ENCODE measurements around the gene EMC1.
"Not testable (repeated sequence)": the region's sequence is repeated elsewhere in the genome, so short reads cannot be mapped to it uniquely, and the experiment has no call there.

The EMC1 gene

DNA sequence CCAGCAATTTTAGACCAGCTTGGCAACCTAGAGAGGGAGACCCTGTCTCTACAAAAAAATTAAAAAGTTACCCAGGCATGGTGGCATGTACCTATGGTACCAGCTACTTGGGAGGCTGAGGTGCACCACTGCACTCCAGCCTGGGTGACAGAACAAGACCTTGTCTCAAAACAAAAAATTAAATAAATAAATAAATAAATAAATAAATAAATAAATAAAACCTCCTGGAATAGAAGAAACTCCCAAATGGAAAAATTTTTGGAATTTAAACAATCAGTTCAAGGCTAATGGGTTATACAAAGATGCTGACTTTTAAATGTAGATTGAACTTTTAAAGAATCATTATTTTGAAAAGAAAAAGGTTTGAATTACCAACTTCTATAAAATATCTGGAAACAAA, 63.5 kb downstream of the EMC1 start:
- no peak for DNase-seq

DNA sequence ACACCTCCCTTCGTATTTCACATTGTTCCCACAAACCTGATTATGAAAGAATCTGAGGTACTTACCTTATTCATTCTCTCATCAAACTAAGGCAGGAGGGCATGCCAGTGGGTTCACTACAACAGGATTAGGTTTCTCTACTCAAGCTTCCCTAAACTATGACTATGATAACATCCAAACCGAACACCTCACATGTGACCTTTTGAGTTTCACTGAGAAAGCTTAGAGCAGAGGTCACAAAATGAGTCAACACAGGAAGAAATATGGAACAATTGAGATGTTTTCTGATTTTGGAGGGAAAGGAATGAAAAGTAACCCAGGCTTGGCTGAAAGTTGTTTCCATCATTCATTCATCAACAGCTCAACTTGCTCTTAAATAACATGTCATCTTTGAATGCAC, 65.3 kb downstream of the EMC1 start:
- no peak for DNase-seq

DNA sequence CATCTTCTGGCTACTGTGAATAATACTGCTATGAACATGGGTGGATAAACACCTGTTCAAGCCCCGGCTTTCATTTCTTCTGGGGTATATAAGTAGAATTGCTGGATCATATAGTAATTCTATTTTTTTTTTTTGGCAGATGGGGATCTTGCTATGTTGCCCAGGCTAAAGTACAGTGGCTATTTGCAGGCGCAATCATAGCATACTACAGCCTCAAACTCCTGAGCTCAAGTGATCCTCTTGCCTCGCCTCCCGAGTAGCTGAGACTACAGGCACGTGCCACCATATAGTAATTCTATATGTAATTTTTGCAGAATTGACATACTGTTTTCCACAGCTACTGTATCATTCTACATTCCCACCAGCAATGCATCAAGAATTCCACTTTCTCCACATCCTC, 69.1 kb downstream of the EMC1 start:
- no peak for DNase-seq

DNA sequence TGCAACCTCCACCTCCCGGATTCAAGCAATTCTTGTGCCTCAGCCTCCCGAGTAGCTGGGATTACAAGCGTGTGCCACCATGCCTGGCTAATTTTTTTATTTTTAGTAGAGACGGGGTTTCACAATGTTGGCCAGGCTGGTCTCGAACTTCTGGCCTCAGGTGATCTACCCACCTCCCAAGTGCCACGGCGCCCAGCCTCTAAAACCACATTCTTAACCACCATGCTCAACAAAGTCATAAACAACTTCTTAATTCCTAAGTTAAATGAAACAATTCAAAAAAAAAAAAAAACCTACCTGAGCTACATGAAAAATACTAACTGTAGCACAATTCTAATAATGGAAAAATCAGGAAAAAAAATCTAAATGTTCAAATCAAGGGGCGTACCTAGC, 71.1 kb downstream of the EMC1 start:
- not testable (repeated sequence) for DNase-seq

DNA sequence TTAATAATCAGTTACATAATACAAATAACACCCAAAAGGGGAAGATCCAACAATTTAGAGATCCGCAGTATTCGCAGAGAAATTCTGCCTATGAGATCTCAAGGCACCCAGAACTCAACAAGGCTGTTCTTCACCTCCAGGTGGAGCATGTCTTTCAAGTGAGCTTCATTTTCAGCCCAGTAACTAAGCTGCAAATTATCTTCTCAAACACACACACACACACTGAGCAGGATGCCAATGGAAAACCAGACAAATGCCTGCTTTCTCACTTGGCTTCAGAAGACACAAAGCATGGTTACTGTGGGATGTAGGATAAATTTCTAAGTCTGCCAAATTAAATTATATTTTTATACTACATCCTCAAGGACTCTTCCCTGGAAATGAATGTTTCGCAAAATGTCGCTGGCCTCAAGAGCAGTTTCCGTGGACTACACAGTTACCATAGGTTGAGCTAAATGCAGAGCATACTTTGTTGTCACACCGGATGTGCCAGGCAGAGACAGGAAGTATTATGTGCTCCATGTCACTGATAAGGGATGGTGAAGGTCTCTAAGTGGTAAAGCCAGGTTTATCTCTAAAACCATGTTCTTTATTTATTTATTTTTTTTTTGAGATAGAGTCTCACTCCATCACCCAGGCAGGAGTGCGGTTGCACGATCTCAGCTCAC, 71.6 kb downstream of the EMC1 start:
- peak; percentile 7 for DNase-seq

DNA sequence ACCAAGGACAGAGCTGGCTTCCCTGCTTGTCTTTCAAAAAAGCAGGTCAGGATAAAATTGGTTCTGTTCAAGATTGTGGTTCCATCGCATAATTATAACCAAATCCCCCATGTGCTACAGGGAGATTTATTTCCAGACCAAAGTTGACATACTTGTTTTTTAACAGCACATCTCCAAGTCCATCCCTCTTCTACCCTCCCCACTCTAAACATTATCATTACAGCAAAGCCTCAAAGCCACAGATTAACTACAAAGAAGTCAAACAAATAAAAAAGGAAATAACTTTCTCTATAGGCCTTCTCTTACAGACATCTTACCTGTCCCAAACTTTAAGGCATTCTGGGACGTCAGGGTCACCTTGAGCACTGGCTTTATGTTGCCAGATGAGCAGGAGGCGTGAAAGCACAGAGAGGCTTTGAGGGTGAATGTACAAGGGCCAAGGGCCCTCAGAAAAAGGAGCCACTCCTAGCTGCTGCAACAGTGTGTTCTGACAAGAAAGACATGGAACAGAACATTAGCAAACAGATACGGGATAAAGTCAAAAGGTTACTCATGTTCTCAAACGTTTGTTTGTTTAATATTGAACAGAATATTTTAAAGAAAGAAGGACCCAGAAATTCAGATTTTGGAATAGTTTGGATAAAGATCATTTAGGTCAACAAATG, 72.5 kb downstream of the EMC1 start:
- no peak for DNase-seq

DNA sequence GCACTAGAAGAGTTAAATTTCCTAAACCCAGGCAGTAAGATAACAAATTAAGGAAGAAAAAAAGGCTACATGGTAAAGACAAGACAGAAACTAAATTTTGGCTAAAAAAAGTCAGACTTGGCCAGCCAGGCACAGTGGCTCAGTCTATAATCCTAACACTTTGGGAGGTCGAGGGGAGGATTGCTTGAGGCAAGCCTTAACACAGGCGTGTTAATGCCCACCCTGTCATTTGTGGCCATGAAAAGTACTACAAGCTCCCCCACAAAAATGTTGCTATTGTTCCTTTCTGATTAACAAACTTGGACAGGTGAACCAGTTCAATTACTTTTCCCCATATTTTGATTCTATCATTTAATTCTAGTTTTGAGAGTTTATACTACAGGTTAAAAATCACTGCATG, 73.5 kb downstream of the EMC1 start:
- DNase-seq = no peak

DNA sequence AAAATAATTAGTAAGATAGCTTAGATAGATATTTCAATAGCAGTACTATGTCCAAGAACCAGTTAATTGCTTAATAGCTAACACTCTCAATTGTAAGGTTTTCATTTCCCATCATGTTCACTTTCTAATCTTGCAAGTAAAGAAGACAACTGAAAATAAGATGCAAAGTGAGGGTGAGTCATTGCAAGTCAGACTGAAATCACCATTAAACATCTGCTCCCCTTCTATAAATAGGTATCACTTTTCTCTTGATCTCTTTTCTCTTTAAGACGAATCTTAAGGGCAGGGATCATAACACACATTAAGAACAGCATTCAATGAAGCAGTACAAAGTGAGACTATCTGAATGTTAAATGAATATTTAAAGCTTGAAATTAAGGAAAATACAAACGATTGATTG, 81.7 kb downstream of the EMC1 start:
- DNase-seq = no peak

DNA sequence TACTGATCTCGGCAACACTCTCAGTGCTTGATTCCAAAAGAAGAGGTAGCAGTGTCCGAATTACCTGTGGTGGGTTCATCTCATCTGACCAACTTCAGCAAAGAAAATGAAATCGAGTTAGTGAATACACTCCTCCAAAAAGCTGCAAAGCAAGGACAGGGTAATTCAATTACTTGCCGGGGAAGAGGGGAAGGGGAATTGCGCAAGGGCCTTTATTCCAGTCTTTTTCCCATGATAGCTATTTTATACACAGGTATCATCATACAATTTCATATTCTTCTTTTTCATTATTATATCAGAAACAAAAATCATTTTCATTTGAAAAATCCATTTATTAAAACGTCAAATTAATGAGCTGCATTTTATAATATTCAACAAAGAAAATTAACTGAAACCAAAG, 84.2 kb downstream of the EMC1 start:
- DNase-seq = no peak

DNA sequence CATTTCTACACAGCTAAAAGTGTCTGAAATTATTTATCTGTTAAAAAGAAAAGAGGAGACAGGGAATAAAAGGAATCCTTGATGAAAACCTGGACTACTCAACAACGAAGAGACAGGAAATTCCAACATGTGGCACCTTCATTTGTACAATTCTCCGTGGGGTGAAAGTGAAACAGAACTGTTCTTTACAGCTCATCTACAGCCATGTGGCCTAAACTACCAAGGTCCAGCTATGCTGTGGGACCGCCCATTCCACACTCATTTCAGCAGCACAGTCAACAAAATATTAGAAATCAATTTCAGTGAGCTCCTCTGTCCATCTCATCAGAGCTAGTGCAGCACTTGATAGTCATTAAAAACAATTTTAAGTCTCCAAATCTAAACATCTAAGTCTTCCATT, 85.3 kb downstream of the EMC1 start:
- no peak for DNase-seq
